Measurements from ENCODE around the gene ZNF12.

DNA sequence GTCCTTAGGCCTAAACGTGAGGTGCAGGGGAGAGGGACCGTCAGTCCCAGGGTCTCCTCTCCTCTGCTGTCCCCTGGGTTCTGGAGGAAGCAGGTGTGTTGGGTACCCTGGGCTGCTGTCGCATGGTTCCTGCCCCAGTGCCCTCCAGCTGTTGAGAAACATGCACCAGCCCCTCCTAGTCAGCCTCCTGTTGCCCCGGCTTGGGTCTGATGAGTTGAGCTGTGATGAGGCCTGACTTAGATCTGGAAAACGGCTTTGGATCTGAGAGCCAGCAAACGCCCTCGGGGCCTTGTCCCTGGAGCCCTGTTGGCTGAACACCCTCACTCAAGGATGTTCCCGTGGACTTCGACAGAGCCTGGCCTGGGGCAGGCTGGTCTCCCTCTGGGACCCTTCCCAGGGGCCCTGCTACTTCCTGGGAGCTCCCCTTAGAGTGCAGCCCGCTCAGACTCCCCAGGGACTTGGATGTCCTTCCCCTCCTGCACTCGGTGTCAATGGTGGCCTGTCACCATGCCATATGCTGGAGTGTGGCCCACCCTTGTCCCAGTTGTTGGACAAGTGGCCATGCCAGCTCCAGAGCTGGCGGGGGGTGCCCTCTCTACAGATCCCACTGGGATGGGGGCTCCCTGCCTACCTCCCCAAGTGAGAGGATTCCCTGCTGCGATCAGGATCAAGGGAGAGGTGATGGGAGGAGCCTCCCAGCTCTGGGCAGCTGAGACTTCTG is 57.3 kb downstream of the ZNF12 start:
- TF ChIP-seq, protein P1, sequence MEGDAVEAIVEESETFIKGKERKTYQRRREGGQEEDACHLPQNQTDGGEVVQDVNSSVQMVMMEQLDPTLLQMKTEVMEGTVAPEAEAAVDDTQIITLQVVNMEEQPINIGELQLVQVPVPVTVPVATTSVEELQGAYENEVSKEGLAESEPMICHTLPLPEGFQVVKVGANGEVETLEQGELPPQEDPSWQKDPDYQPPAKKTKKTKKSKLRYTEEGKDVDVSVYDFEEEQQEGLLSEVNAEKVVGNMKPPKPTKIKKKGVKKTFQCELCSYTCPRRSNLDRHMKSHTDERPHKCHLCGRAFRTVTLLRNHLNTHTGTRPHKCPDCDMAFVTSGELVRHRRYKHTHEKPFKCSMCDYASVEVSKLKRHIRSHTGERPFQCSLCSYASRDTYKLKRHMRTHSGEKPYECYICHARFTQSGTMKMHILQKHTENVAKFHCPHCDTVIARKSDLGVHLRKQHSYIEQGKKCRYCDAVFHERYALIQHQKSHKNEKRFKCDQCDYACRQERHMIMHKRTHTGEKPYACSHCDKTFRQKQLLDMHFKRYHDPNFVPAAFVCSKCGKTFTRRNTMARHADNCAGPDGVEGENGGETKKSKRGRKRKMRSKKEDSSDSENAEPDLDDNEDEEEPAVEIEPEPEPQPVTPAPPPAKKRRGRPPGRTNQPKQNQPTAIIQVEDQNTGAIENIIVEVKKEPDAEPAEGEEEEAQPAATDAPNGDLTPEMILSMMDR (IDR thresholded peaks at IDR 0.05) = no peak
- TF ChIP-seq POLR2A (IDR thresholded peaks at IDR 0.05) (no peak), EP300 (IDR thresholded peaks at IDR 0.05) (no peak)
